Stimulated activated naive CD4-positive, alpha-beta T cell treated with Interleukin-2 at 50 U/mL for 16 hours (primary cell): ENCODE data around the gene DHX36.

Experiments used
- DNase-seq: peaks from one replicate; lab custom pipeline; 2025; lab: John Stamatoyannopoulos, UW

The DHX36 gene

GRCh38 chr3:154290187-154290586, 34.1 kb downstream of the DHX36 start:
- DNase-seq: no peak

GRCh38 chr3:154285221-154285620, 39.1 kb downstream of the DHX36 start:
- DNase-seq: no peak

GRCh38 chr3:154280161-154280560, 44.1 kb downstream of the DHX36 start:
- no peak for DNase-seq

GRCh38 chr3:154275965-154276364, 48.3 kb downstream of the DHX36 start:
- no peak for DNase-seq

- DNase-seq: no peak
Measured at GRCh38 chr3:154275292-154275691, 49.0 kb downstream of the DHX36 start.

- DNase-seq: no peak
Measured at GRCh38 chr3:154274348-154274747, 49.9 kb downstream of the DHX36 start.

GRCh38 chr3:154273381-154273780, 50.9 kb downstream of the DHX36 start:
- DNase-seq: no peak

GRCh38 chr3:154254527-154254926, 69.8 kb downstream of the DHX36 start:
- no peak for DNase-seq

- DNase-seq: peak; percentile 58
Measured at GRCh38 chr3:154252759-154253638, 71.3 kb downstream of the DHX36 start.

GRCh38 chr3:154251610-154252009, 72.7 kb downstream of the DHX36 start:
- no peak for DNase-seq

GRCh38 chr3:154250291-154250690, 74.0 kb downstream of the DHX36 start:
- no peak for DNase-seq

GRCh38 chr3:154247806-154248415, 76.4 kb downstream of the DHX36 start:
- no peak for DNase-seq

GRCh38 chr3:154244644-154245043, 79.6 kb downstream of the DHX36 start:
- DNase-seq: no peak

GRCh38 chr3:154243353-154243752, 80.9 kb downstream of the DHX36 start:
- DNase-seq: no peak

- no peak for DNase-seq
Measured at GRCh38 chr3:154242766-154243165, 81.5 kb downstream of the DHX36 start.

GRCh38 chr3:154241496-154241895, 82.8 kb downstream of the DHX36 start:
- no peak for DNase-seq

GRCh38 chr3:154240235-154240634, 84.1 kb downstream of the DHX36 start:
- no peak for DNase-seq

GRCh38 chr3:154236331-154236730, 88.0 kb downstream of the DHX36 start:
- no peak for DNase-seq

GRCh38 chr3:154235330-154235729, 89.0 kb downstream of the DHX36 start:
- no peak for DNase-seq

GRCh38 chr3:154229217-154229590, 95.1 kb downstream of the DHX36 start:
- DNase-seq: no peak

GRCh38 chr3:154228561-154229216, 95.6 kb downstream of the DHX36 start:
- DNase-seq: no peak

- no peak for DNase-seq
Measured at GRCh38 chr3:154227531-154227930, 96.8 kb downstream of the DHX36 start.

GRCh38 chr3:154225536-154225935, 98.8 kb downstream of the DHX36 start:
- DNase-seq: no peak
